ENCODE measurements around the gene IGFBP4. TPM values are rescaled to one million over a fixed set of nuclear protein-coding genes. Genes with fewer than 3 reads are reported as not detected.

Gene IGFBP4
- total and polyA plus RNA-seq, 2 of the 4 experiments (the other 2 are of a cell fraction), result 308 to 1,187 TPM

DNA sequence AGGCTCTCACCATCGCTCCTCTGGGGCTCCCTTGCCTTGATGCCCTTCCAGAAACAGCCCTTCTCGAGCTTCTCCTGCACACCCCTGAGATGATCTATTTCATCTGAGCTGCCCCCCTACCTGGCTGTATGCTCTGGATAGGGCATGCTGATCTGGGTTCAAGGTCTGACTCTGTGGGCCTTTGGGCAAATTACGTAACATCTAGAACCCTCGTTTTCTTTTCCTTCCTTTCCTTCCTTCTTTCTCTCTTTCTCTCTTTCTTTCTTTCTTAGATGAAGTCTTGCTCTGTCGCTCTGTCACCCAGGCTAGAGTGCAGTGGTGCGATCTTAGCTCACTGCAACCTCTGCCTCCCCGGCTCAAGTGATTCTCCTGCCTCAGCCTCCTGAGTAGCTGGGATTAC is 37.9 kb downstream of the IGFBP4 start:
- H3K27ac ChIP-seq (ENCODE audit: insufficient read depth, low read length), result no peak overlapping the region
- CTCF ChIA-PET, result interaction anchor here (0.7 to 1.6 kb wide), 2 partner anchors 52 to 74 kb away, joined by 3 to 5 read pairs; no protein-coding TSS in a partner anchor
- DNase-seq, result no peak

More for the DNA sequence above, 37.9 kb downstream of the IGFBP4 start:
- H3K9ac ChIP-seq (ENCODE audit: low read depth, low read length), result no peak overlapping the region
- 100% methylated on average over 1 of the region's 7 CpGs; no CpG with 5 or more reads in 1 of the 2 experiments for WGBS, 2 experiments (ENCODE audit: extremely low coverage in 2 of 2, insufficient read length in 1 of 2)
- no peaks in the 10 kb centered on the region for H3K27me3 ChIP-seq (ENCODE audit: control insufficient read depth, insufficient read depth, low read length)
- peak overlapping the region; percentile 99 for H2AK5ac ChIP-seq (ENCODE audit: low read depth, low read length)
- no peak overlapping the region for H3K4me2 ChIP-seq (ENCODE audit: low read depth, low read length)
- peak overlapping the region; percentile 75 for H4K91ac ChIP-seq (ENCODE audit: insufficient read depth, low read depth, low read length)
- H2BK20ac ChIP-seq (ENCODE audit: low read depth, low read length), result peak overlapping the region; percentile 91
- peak overlapping the region; percentile 90 for H2AK9ac ChIP-seq (replicated peaks; ENCODE audit: low read depth, low read length, poor library complexity)
- POLR2A ChIA-PET (ENCODE audit: unreplicated experiment), result no interaction called here
- H3K56ac ChIP-seq (ENCODE audit: extremely low read depth, insufficient read depth, low read length), result no peak overlapping the region
- intact Hi-C loops (cut with micrococcal nuclease) (no loop called here), in situ Hi-C loops (cut with MboI; ENCODE audit: low sequenced_read_pairs) (no loop called here), dilution Hi-C loops (cut with HindIII; ENCODE audit: low sequenced_read_pairs, unreplicated experiment) (no loop called here)
- H3K18ac ChIP-seq (ENCODE audit: low read depth, low read length), result peak overlapping the region; percentile 63; the same call in 1 of the 2 replicates
- no TSS peak for BruUV-seq (replicated peaks)
- H3K4me1 ChIP-seq (ENCODE audit: control insufficient read depth, insufficient read depth, low read length), result peaks cover 22% of the 10 kb centered on the region
- peak; percentile 44 for TF ChIP-seq CEBPB (IDR thresholded peaks at IDR 0.05; ENCODE audit: low read depth, low read length)
- no peak for TF ChIP-seq RCOR1 (IDR thresholded peaks at IDR 0.05; ENCODE audit: insufficient replicate concordance, low read length)
- no peak overlapping the region for H2BK5ac ChIP-seq (ENCODE audit: low read depth, low read length, poor library complexity, severe bottlenecking)
- H2BK15ac ChIP-seq (ENCODE audit: low read depth, low read length), result peak overlapping the region; percentile 100; the same call in 2 of the 3 replicates
- no peaks in the 10 kb centered on the region for H3K36me3 ChIP-seq (ENCODE audit: control insufficient read depth, insufficient read depth, low read length)
- H3K14ac ChIP-seq (replicated peaks; ENCODE audit: low read depth, low read length), result peak overlapping the region; percentile 81; the same call in 1 of the 2 replicates
- H3K4ac ChIP-seq (ENCODE audit: low read depth, low read length), result peak overlapping the region; percentile 91
- no peaks in the 10 kb centered on the region for H4K20me1 ChIP-seq (ENCODE audit: insufficient read depth, low read length)
- H3K23ac ChIP-seq (ENCODE audit: low read depth, low read length), result no peak overlapping the region
- peak overlapping the region; percentile 53 to 90; a peak in 2 of 4 replicates for H4K8ac ChIP-seq (ENCODE audit: low read depth in 2 of 2, low read length in 2 of 2)
- H4K5ac ChIP-seq (ENCODE audit: low read depth, low read length), result peak overlapping the region; percentile 49; the same call in 1 of the 2 replicates
- no peak overlapping the region for H3K4me3 ChIP-seq (ENCODE audit: insufficient read depth, low read depth, low read length)
- H3K9me1 ChIP-seq (ENCODE audit: insufficient read depth, low read length), result peaks cover 35% of the 10 kb centered on the region
- ATAC-seq (ENCODE audit: low read depth), result no peak
- peak overlapping the region; percentile 93 for H2BK120ac ChIP-seq (ENCODE audit: low read depth, low read length)
- H3K9me3 ChIP-seq (ENCODE audit: control insufficient read depth, insufficient read depth, low read length), result no peaks in the 10 kb centered on the region
- H2AFZ ChIP-seq (replicated peaks; ENCODE audit: low read length, poor library complexity), result no peak overlapping the region
- H3K79me1 ChIP-seq (ENCODE audit: low read depth in 1 of 2, low read length in 2 of 2), result peaks cover 0 to 12% of the 10 kb centered on the region in 2 experiments; a peak in 2 of 4 replicates
